ENCODE measurements around the gene FBXW5. TPM values are rescaled to one million over a fixed set of nuclear protein-coding genes. Genes with fewer than 3 reads are reported as not detected.

FBXW5 gene
- total RNA-seq (2014; rRNA removed; shearing (Covaris generic)) (234 and 259 TPM in 2 replicates), polyA plus RNA-seq (2016; fragmentation: Nextera tagmentation; extraction: Ambion mirVana) (110 and 113 TPM in 2 replicates)

GRCh38 chr9:136944519-136945332, at the start of gene FBXW5, which contains the start of gene C8G:
FBXW5 (minus strand) TSS chr9:136944738; CDS start chr9:136944083, 655 bp downstream.
C8G (plus strand) TSS chr9:136945243; CDS start chr9:136945321, 78 bp downstream.
- H2AFZ ChIP-seq, result 0 out of 2 replicates have a peak within 1 kb of the TSS, but pooled peaks have one; percentile 27
- H3K27ac ChIP-seq, result peak within 1 kb of the TSS; percentile 79
- H4K20me1 ChIP-seq (ENCODE audit: insufficient read depth), result no peaks in the 10 kb centered on the region
- DNase-seq, result peak; percentile 98
- peaks cover 16% of the 10 kb centered on the region; the same call in 1 of the 2 replicates for H3K36me3 ChIP-seq (ENCODE audit: low read depth)
- H3K4me2 ChIP-seq (ENCODE audit: unreplicated experiment), result peak within 1 kb of the TSS; percentile 82
- peak within 1 kb of the TSS; percentile 86 for H3K4me3 ChIP-seq
- H3K79me2 ChIP-seq (ENCODE audit: insufficient read depth), result peaks cover 30% of the 10 kb centered on the region
- H3F3A ChIP-seq (ENCODE audit: insufficient read depth), result no peaks in the 10 kb centered on the region
- no peaks in the 10 kb centered on the region for H3K4me1 ChIP-seq (ENCODE audit: insufficient read depth)
- no peaks in the 10 kb centered on the region for H3K9me3 ChIP-seq (ENCODE audit: low read depth)
- in situ Hi-C loops (cut with MboI), result no loop called here
- no peaks in the 10 kb centered on the region for H3K27me3 ChIP-seq (replicated peaks; ENCODE audit: insufficient read depth)
- H3K9ac ChIP-seq, result peak within 1 kb of the TSS; percentile 91
- 9 to 11% methylated on average over 43 to 50 of the region's 74 CpGs for WGBS, 2 experiments (ENCODE audit: low coverage in 1 of 2, low lambda C conversion rate in 2 of 2, missing lambda C conversion rate in 2 of 2)
- TF ChIP-seq EZH2 (IDR thresholded peaks at IDR 0.05; ENCODE audit: insufficient read depth, poor library complexity, severe bottlenecking), result no peak
- no peak for TF ChIP-seq EZH2phosphoT487 (IDR thresholded peaks at IDR 0.05; ENCODE audit: insufficient read depth, low read depth)
- H3K9me2 ChIP-seq (ENCODE audit: insufficient read depth), result no peaks in the 10 kb centered on the region

- H4K20me1 ChIP-seq (ENCODE audit: insufficient read depth), result no peaks in the 10 kb centered on the region
- no peaks in the 10 kb centered on the region for H3K27me3 ChIP-seq (replicated peaks; ENCODE audit: insufficient read depth)
- 0 out of 2 replicates have a peak, but pooled peaks cover 4% of the 10 kb centered on the region for H3K79me2 ChIP-seq (ENCODE audit: insufficient read depth)
- in situ Hi-C loops (cut with MboI), result no loop called here
- no peak for DNase-seq
- H3K4me3 ChIP-seq, result peak overlapping the region; percentile 91
- H3K9me3 ChIP-seq (ENCODE audit: low read depth), result no peaks in the 10 kb centered on the region
- peak overlapping the region; percentile 75 for H3K9ac ChIP-seq
- no peaks in the 10 kb centered on the region for H3K36me3 ChIP-seq (ENCODE audit: low read depth)
- TF ChIP-seq EZH2 (IDR thresholded peaks at IDR 0.05; ENCODE audit: insufficient read depth, poor library complexity, severe bottlenecking) (no peak), EZH2phosphoT487 (IDR thresholded peaks at IDR 0.05; ENCODE audit: insufficient read depth, low read depth) (no peak)
- peak overlapping the region; percentile 80 for H2AFZ ChIP-seq
- H3K4me1 ChIP-seq (ENCODE audit: insufficient read depth), result peaks cover 16% of the 10 kb centered on the region; the same call in 1 of the 2 replicates
- 39 to 42% methylated on average over 16 to 18 of the region's 18 CpGs for WGBS, 2 experiments (ENCODE audit: low coverage in 1 of 2, low lambda C conversion rate in 2 of 2, missing lambda C conversion rate in 2 of 2)
- peaks cover 7% of the 10 kb centered on the region; the same call in 1 of the 2 replicates for H3F3A ChIP-seq (ENCODE audit: insufficient read depth)
- H3K4me2 ChIP-seq (ENCODE audit: unreplicated experiment), result peak overlapping the region; percentile 87
- no peaks in the 10 kb centered on the region for H3K9me2 ChIP-seq (ENCODE audit: insufficient read depth)
- H3K27ac ChIP-seq, result peak overlapping the region; percentile 23; the same call in 1 of the 2 replicates
Observed at GRCh38 chr9:136992819-136993369, 48.4 kb upstream of the FBXW5 start.

- Histone ChIP-seq H2AFZ (peak within 1 kb of the TSS; percentile 80), H4K20me1 (ENCODE audit: insufficient read depth) (no peaks in the 10 kb centered on the region), H3K36me3 (ENCODE audit: low read depth) (no peaks in the 10 kb centered on the region), H3K27me3 (replicated peaks; ENCODE audit: insufficient read depth) (no peaks in the 10 kb centered on the region), H3F3A (ENCODE audit: insufficient read depth) (peaks cover 7% of the 10 kb centered on the region; the same call in 1 of the 2 replicates), H3K9me2 (ENCODE audit: insufficient read depth) (no peaks in the 10 kb centered on the region), H3K4me2 (ENCODE audit: unreplicated experiment) (peak within 1 kb of the TSS; percentile 87), H3K4me3 (peak within 1 kb of the TSS; percentile 91), H3K9ac (peak within 1 kb of the TSS; percentile 75), H3K4me1 (ENCODE audit: insufficient read depth) (peaks cover 16% of the 10 kb centered on the region; the same call in 1 of the 2 replicates), H3K9me3 (ENCODE audit: low read depth) (no peaks in the 10 kb centered on the region), H3K27ac (peak within 1 kb of the TSS; percentile 48), H3K79me2 (ENCODE audit: insufficient read depth) (0 out of 2 replicates have a peak, but pooled peaks cover 4% of the 10 kb centered on the region)
- in situ Hi-C loops (cut with MboI), result no loop called here
- DNase-seq, result peak; percentile 97
- TF ChIP-seq EZH2phosphoT487 (IDR thresholded peaks at IDR 0.05; ENCODE audit: insufficient read depth, low read depth), result no peak
- TF ChIP-seq EZH2 (IDR thresholded peaks at IDR 0.05; ENCODE audit: insufficient read depth, poor library complexity, severe bottlenecking), result no peak
- WGBS, 2 experiments (ENCODE audit: low coverage in 1 of 2, low lambda C conversion rate in 2 of 2, missing lambda C conversion rate in 2 of 2), result 1% methylated on average over 34 to 85 of the region's 92 CpGs
Observed at GRCh38 chr9:136991993-136992818, 47.7 kb upstream of the FBXW5 start, which contains the start of gene PAXX. PAXX (plus strand) TSS chr9:136992422; CDS start chr9:136992444, 22 bp downstream.

All from GM23248 (cell line).